Dendritic cell treated with granulocyte-macrophage colony-stimulating factor and Interleukin-4, amounts not matched to agents 40 ng/mL and 50 ng/mL, for 4 days (primary cell): Measurements from ENCODE around the gene SMLR1.

Experiments
- H3K27ac Mint-ChIP-seq: one replicate; pipeline ENCODE4 v1.8.0; 2022; ENCODE audit warnings: mild to moderate bottlenecking, mixed read lengths
- H3K27me3 Mint-ChIP-seq: one replicate; pipeline ENCODE4 v1.8.0; 2022; ENCODE audit warnings: mild to moderate bottlenecking, mixed read lengths
- H3K36me3 Mint-ChIP-seq: one replicate; pipeline ENCODE4 v1.8.0; 2022; ENCODE audit warnings: low read depth, mixed read lengths
- H3K4me1 Mint-ChIP-seq: one replicate; pipeline ENCODE4 v1.8.0; 2022; ENCODE audit warnings: low read depth, mixed read lengths
- H3K4me3 Mint-ChIP-seq: one replicate; pipeline ENCODE4 v1.8.0; 2022; ENCODE audit warnings: mild to moderate bottlenecking, moderate library complexity, mixed read lengths
- H3K9me3 Mint-ChIP-seq: one replicate; pipeline ENCODE4 v1.8.0; 2022; ENCODE audit warnings: mixed read lengths
- intact Hi-C: fragments of 100-400 bp; cut with micrococcal nuclease; formaldehyde crosslinking; loops from one replicate; pipeline ENCODE4 v1.15.0; 2022

The SMLR1 gene

GRCh38 chr6:130852844-130853554 is 25.8 kb downstream of the SMLR1 start:
- Mint-ChIP-seq H3K4me1 (no peaks in the 10 kb centered on the region), H3K27me3 (no peaks in the 10 kb centered on the region), H3K4me3 (no peak overlapping the region), H3K36me3 (no peaks in the 10 kb centered on the region), H3K27ac (no peak overlapping the region), H3K9me3 (no peaks in the 10 kb centered on the region)
- intact Hi-C loops, result no loop called here

DNA sequence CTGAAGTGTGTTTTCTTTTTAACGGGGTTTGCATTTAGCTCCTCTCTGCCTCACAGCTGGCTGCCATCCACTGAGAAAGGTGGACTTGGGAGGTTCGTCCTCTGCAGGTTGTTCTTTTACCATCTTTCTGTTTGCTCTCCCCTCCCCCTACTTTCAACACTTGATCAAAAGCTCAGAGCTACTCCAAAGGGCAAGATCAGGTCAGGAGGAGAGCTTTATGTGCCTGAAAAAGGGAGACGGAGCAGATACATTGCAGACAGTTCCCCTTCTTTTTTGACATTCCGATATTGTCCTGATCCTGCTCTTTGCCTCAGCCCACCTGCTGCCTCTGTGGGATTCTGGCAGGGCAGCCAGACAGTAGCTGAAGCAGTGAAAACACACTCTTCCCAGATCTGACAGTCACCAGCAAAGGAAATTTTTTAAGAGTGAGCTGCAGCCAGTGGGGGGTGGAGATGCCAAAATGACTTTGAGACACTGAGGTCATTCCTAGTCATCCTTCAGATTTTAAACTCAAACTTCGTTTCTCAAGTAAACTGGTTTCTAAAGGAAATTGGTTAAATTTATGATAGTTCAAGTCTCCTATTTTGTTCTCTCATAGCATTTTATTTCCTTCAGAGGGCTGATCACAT is 26.5 kb downstream of the SMLR1 start:
- Mint-ChIP-seq H3K27ac (no peak overlapping the region), H3K27me3 (no peaks in the 10 kb centered on the region), H3K4me1 (no peaks in the 10 kb centered on the region), H3K36me3 (no peaks in the 10 kb centered on the region), H3K4me3 (no peak overlapping the region), H3K9me3 (no peaks in the 10 kb centered on the region)
- intact Hi-C loops, result no loop called here

DNA sequence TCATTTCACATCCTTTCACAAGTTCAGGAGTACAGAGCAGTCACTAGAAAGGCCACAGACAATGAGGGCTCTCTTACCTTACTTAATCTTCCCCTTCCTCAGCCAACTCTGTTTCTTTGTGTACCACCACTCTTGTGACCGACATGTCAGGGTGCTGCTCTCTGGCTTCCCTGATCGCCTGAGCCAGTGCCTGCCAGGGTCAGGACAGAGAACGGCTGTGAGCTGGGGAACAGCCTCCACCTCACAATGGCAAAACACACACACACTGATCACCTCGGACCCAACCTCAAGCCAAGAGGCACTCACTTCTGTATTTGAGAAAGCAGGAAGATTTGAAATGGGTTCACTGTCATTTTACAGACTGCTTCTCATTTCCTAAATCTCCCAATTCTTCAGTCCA is 30.8 kb downstream of the SMLR1 start:
- Mint-ChIP-seq H3K27ac (no peak overlapping the region), H3K9me3 (no peaks in the 10 kb centered on the region), H3K27me3 (no peaks in the 10 kb centered on the region), H3K4me1 (no peaks in the 10 kb centered on the region), H3K4me3 (no peak overlapping the region), H3K36me3 (no peaks in the 10 kb centered on the region)
- intact Hi-C loops, result no loop called here

DNA sequence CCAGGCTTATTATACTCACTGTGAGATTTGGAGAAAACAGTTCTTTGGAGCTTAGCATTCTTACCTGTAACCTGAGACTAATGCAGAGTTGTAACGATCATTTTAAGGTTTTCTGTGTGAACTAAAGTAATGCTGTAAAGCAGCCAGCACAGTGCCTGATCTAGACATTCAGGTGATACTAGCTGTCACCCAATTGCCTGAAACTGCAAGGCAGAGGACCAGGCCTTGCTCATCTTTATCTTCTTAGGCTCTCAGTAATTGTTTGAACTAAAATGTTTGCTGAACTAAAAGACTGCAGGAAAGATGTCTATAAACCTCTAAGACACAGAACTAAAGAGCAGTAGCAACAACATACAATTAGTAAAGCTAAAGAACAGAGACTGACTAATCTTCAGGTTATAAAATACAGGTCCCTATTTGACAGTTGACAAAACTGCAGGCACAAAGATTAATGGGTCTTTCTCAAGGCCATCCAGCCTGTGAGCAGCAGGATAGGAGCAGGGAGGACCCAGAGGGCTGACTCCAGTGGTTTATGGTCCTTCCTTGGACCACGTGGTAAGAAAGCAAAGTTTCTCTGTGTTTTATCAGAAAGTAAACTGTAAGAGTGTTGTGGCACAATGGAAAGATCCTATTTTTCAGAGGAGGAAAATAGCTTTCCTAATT is 31.4 kb downstream of the SMLR1 start:
- H3K27me3 Mint-ChIP-seq, result no peaks in the 10 kb centered on the region
- intact Hi-C loops, result no loop called here
- no peak overlapping the region for H3K27ac Mint-ChIP-seq
- no peaks in the 10 kb centered on the region for H3K4me1 Mint-ChIP-seq
- no peak overlapping the region for H3K4me3 Mint-ChIP-seq
- H3K9me3 Mint-ChIP-seq, result no peaks in the 10 kb centered on the region
- peaks cover 5% of the 10 kb centered on the region for H3K36me3 Mint-ChIP-seq

DNA sequence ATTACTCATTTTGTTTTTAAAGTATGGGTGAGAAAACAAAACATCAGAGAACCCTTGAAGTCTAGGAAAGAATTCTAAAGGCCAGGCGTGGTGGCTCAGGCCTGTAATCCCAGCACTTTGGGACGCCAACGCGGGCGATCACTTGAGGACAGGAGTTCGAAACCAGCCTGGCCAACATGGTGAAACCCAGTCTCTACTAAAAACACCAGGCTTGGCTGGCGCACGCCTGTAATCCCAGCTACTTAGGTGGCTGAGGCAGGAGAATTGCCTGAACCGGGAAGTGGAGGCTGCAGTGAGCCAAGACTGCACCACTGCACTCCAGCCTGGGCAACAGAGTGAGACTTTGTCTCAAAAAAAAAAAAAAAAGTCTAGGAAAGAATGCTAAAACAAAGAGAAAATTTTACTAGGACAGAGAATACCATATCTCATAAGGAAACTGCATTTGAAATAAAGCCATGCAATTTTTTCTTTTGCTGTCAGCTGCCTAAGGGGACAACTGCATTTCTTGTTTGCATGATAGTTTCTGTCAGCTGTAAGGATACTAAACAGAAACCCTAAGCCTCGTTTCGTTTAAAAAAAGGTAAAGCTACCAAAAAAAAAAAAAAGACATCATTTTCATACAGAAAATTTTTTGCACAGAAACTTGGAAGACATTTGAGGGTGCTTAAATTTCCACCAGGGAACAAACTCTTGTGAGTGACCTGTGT is 32.1 kb downstream of the SMLR1 start:
- intact Hi-C loops, result no loop called here
- H3K4me1 Mint-ChIP-seq, result no peaks in the 10 kb centered on the region
- no peak overlapping the region for H3K27ac Mint-ChIP-seq

DNA sequence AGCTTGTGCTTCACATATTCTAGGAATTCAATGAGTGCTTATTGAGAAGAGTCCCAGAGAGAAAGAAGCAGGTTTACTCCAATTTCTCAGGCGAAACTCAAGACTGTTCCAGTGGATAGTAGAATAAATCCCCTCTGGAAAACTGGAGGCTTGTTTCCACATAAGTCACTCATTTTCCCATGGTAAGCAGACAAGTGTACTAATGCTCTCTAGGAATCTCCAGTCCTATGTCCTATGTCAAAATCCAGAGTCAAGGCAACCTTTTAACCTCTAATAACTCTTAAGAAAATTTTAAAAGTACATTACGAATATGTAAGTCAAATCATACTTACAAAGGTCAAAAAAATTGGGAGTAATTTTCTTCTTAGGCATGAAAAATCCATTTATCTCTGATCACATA is 35.2 kb downstream of the SMLR1 start:
- no peak overlapping the region for H3K27ac Mint-ChIP-seq
- no peaks in the 10 kb centered on the region for H3K4me1 Mint-ChIP-seq
- H3K27me3 Mint-ChIP-seq, result no peaks in the 10 kb centered on the region
- peaks cover 20% of the 10 kb centered on the region for H3K36me3 Mint-ChIP-seq
- H3K4me3 Mint-ChIP-seq, result no peak overlapping the region
- no peaks in the 10 kb centered on the region for H3K9me3 Mint-ChIP-seq
- intact Hi-C loops, result no loop called here

More for the DNA sequence above, 32.1 kb downstream of the SMLR1 start:
- Mint-ChIP-seq H3K36me3 (peaks cover 10% of the 10 kb centered on the region), H3K4me3 (no peak overlapping the region), H3K27me3 (no peaks in the 10 kb centered on the region), H3K9me3 (no peaks in the 10 kb centered on the region)

- intact Hi-C loops, result no loop called here
- no peaks in the 10 kb centered on the region for H3K27me3 Mint-ChIP-seq
- H3K4me3 Mint-ChIP-seq, result no peak overlapping the region
- H3K9me3 Mint-ChIP-seq, result no peaks in the 10 kb centered on the region
- peaks cover 20% of the 10 kb centered on the region for H3K36me3 Mint-ChIP-seq
- H3K27ac Mint-ChIP-seq, result no peak overlapping the region
- H3K4me1 Mint-ChIP-seq, result no peaks in the 10 kb centered on the region
Measured at GRCh38 chr6:130863415-130864230, 36.4 kb downstream of the SMLR1 start.

DNA sequence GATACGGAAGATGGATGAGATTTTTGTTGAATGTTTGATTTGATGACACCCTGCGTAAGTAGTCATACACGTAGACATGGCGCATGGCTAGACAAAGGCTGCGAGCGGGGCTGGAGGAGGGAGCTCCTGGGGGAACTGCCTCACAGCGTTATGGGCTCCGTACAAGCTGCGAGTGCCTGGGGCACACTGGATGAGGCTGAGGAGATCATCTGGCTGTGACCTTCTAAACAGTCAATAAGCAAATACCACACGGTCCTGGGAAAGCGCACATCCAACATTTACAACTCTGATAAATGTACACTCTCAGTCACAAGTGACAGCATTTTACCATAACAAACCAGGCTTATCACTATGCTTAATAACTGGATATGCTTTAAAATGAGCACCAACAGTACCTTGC is 37.1 kb downstream of the SMLR1 start:
- Mint-ChIP-seq H3K4me3 (no peak overlapping the region), H3K36me3 (peaks cover 23% of the 10 kb centered on the region), H3K27me3 (no peaks in the 10 kb centered on the region), H3K4me1 (no peaks in the 10 kb centered on the region), H3K9me3 (no peaks in the 10 kb centered on the region), H3K27ac (no peak overlapping the region)
- intact Hi-C loops, result no loop called here

DNA sequence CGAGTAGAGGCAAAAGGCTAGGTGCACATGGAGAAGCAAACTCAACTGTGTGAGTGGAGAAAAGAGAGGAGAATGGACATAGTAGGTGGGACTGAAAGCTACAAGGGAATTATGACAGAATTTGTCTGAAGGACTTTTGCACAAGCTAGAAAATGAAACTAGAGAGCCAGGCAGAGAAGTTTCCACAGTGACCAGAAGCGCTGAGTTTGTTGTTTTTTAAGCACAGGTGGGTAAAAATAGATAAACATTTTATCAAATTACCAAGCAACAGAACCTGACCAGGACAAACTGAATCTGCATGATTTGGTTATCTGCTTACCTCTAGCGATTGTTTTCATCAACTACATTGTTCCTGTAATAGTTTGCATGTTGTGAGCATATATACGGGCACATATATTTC is 38.6 kb downstream of the SMLR1 start:
- intact Hi-C loops, result no loop called here
- Mint-ChIP-seq H3K4me1 (no peaks in the 10 kb centered on the region), H3K36me3 (peaks cover 32% of the 10 kb centered on the region), H3K9me3 (no peaks in the 10 kb centered on the region), H3K27me3 (no peaks in the 10 kb centered on the region), H3K27ac (no peak overlapping the region), H3K4me3 (no peak overlapping the region)

DNA sequence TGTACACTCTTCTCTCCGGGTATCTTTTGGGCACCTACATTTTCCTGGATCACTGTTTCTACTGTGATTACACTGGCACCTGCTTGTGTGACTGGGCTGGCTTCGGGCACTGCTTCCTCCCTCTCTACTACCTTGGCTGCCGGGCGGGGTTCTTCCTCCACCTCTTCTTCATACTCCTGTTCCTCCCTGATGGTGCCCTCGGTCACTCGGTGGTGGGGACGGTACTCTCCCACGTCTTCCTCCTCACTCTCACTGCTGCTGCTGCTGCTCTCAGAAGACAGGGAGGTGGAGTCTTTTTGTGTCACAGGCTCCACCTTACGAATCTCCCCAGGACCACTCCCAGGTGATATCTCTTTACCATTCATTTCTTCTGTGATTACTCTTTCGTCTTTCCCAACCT is 42.5 kb downstream of the SMLR1 start:
- intact Hi-C loops, result loop anchor here (5.0 kb wide), 1 partner anchor 822 kb away; no protein-coding TSS in a partner anchor
- H3K4me3 Mint-ChIP-seq, result no peak overlapping the region
- peaks cover 19% of the 10 kb centered on the region for H3K36me3 Mint-ChIP-seq
- no peaks in the 10 kb centered on the region for H3K27me3 Mint-ChIP-seq
- no peaks in the 10 kb centered on the region for H3K9me3 Mint-ChIP-seq
- H3K27ac Mint-ChIP-seq, result no peak overlapping the region
- H3K4me1 Mint-ChIP-seq, result no peaks in the 10 kb centered on the region

DNA sequence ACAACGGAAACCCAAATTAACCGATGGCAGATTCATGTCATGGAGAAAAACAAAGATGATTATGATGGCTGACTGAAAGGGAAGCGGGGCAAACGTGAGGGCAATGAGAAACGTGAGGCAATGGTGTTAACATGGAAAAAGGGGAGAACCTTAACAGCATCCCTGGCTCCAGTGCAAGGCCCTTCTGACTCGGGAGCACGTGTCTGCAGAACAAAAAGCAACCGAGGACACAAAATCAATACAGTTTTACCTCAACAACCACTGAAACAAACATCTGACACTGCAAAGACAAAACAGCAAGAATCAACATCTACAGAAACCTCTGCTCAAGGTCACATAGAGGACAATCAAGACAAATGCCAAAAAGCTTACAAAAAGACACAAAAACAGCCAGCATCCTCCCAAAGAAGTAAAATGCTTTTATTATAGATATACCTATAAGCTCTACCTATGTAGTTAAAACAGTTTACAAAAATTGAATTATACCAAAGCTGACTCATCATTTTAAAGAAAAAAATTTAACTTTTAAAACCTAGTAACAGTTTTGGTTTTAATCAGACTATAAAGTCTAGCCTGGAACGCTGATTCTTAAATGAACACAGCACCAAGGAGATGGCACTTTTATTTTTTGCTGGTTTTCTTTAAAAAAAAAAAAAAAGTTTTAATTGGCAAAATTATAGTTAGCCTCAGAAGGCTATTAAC is 43.1 kb downstream of the SMLR1 start:
- Mint-ChIP-seq H3K27ac (no peak overlapping the region), H3K36me3 (peaks cover 17% of the 10 kb centered on the region), H3K27me3 (no peaks in the 10 kb centered on the region), H3K9me3 (no peaks in the 10 kb centered on the region), H3K4me3 (no peak overlapping the region), H3K4me1 (no peaks in the 10 kb centered on the region)
- intact Hi-C loops, result loop anchor here (5.0 kb wide), 1 partner anchor 823 kb away; no protein-coding TSS in a partner anchor

- Mint-ChIP-seq H3K9me3 (no peaks in the 10 kb centered on the region), H3K4me3 (no peak overlapping the region), H3K36me3 (peaks cover 12% of the 10 kb centered on the region), H3K27ac (no peak overlapping the region), H3K4me1 (no peaks in the 10 kb centered on the region), H3K27me3 (no peaks in the 10 kb centered on the region)
- intact Hi-C loops, result loop anchor here (2.0 to 5.0 kb wide), 2 partner anchors 550 to 825 kb away; no protein-coding TSS in a partner anchor
Measured at GRCh38 chr6:130872250-130873095, 45.3 kb downstream of the SMLR1 start.
